Measurements from ENCODE around the gene GP1BB. TPM values are rescaled to one million over a fixed set of nuclear protein-coding genes. Genes with fewer than 3 reads are reported as not detected.

GP1BB gene
- polyA plus RNA-seq, 1 donor from 2014 or later, result 42.0 TPM

GRCh38 chr22:19700790-19701419 is 22.4 kb upstream of the GP1BB start:
- Histone ChIP-seq H3K79me2 (replicated peaks; ENCODE audit: insufficient read depth, low read length) (no peaks in the 10 kb centered on the region), H3K4me3 (ENCODE audit: low read length) (no peak overlapping the region), H3K9ac (ENCODE audit: low read length) (no peak overlapping the region), H3K27ac (ENCODE audit: low read length) (no peak overlapping the region), H3K9me3 (ENCODE audit: low read length) (no peaks in the 10 kb centered on the region), H3K36me3 (ENCODE audit: insufficient read depth, low read length) (no peaks in the 10 kb centered on the region), H3K9me2 (ENCODE audit: insufficient read depth, low read length) (no peaks in the 10 kb centered on the region), H3K4me2 (ENCODE audit: low read length) (no peak overlapping the region), H4K20me1 (ENCODE audit: insufficient read depth) (no peaks in the 10 kb centered on the region), H3K27me3 (ENCODE audit: insufficient read depth, low read depth, low read length) (no peaks in the 10 kb centered on the region), H2AFZ (ENCODE audit: low read depth, low read length) (no peak overlapping the region), H3F3A (ENCODE audit: insufficient read depth, low read length, poor library complexity, severe bottlenecking) (no peaks in the 10 kb centered on the region)
- TF ChIP-seq POLR2AphosphoS5 (IDR thresholded peaks at IDR 0.05), result no peak

GRCh38 chr22:19701420-19702145 is 21.8 kb upstream of the GP1BB start:
- Histone ChIP-seq H3K36me3 (ENCODE audit: insufficient read depth, low read length) (no peaks in the 10 kb centered on the region), H3K27ac (ENCODE audit: low read length) (no peak overlapping the region), H3F3A (ENCODE audit: insufficient read depth, low read length, poor library complexity, severe bottlenecking) (no peaks in the 10 kb centered on the region), H3K9me2 (ENCODE audit: insufficient read depth, low read length) (no peaks in the 10 kb centered on the region), H2AFZ (ENCODE audit: low read depth, low read length) (no peak overlapping the region), H3K4me3 (ENCODE audit: low read length) (no peak overlapping the region), H3K9me3 (ENCODE audit: low read length) (no peaks in the 10 kb centered on the region), H3K9ac (ENCODE audit: low read length) (no peak overlapping the region), H3K4me2 (ENCODE audit: low read length) (no peak overlapping the region), H3K27me3 (ENCODE audit: insufficient read depth, low read depth, low read length) (no peaks in the 10 kb centered on the region), H4K20me1 (ENCODE audit: insufficient read depth) (no peaks in the 10 kb centered on the region), H3K79me2 (replicated peaks; ENCODE audit: insufficient read depth, low read length) (no peaks in the 10 kb centered on the region)
- TF ChIP-seq MXI1 (conservative IDR thresholded peaks at IDR 0.05; ENCODE audit: poor library complexity, severe bottlenecking) (no peak), SMC3 (conservative IDR thresholded peaks at IDR 0.05; ENCODE audit: poor library complexity) (no peak), CTCF (IDR thresholded peaks at IDR 0.05; ENCODE audit: poor library complexity, severe bottlenecking) (no peak), POLR2AphosphoS5 (IDR thresholded peaks at IDR 0.05) (no peak), REST (IDR thresholded peaks at IDR 0.05; ENCODE audit: borderline replicate concordance) (no peak), EZH2 (IDR thresholded peaks at IDR 0.05; ENCODE audit: borderline replicate concordance, insufficient read depth, low read length, poor library complexity, severe bottlenecking) (no peak), EP300 (conservative IDR thresholded peaks at IDR 0.05; ENCODE audit: poor library complexity, severe bottlenecking) (no peak), RAD21 (conservative IDR thresholded peaks at IDR 0.05) (no peak)
